GM12892 (cell line): Measurements from ENCODE around the gene CNPY1.

ENCODE experiments used
- POLR2A ChIP-seq: IDR thresholded peaks from 2 replicates; pipeline ENCODE4 v1.6.1; 2011; ENCODE audit warnings: low read depth, low read length, control low read depth
- POLR2AphosphoS5 ChIP-seq: IDR thresholded peaks from 2 replicates; pipeline ENCODE4 v1.6.1; 2011; ENCODE audit warnings: low read depth, low read length, control low read depth
- TAF1 ChIP-seq: IDR thresholded peaks from 2 replicates; pipeline ENCODE4 v1.6.1; 2011; ENCODE audit warnings: low read depth, mild to moderate bottlenecking, control low read depth, low read length, borderline replicate concordance

- TF ChIP-seq POLR2A (no peak), TAF1 (no peak), POLR2AphosphoS5 (no peak)
Observed at GRCh38 chr7:155529845-155530244, 16.5 kb downstream of the CNPY1 start.
